Colon (tissue), 2 donors: ENCODE data around the gene ARF3.

Source experiments
- FAIRE-seq: peaks from 2 replicates; lab custom pipeline; 2012; peaks lifted over from hg19 to GRCh38; lab: Jason Lieb, UNC
- donor health status: control.
- donor health status: control.

ARF3 gene

GRCh38 chr12:48981757-48982157 lies 24.5 kb upstream of the ARF3 start:
- FAIRE-seq, result no peak

- no peak for FAIRE-seq
These were observed 23.9 kb upstream of the ARF3 start for GRCh38 chr12:48980953-48981756.

- no peak for FAIRE-seq
These were observed 23.2 kb upstream of the ARF3 start for GRCh38 chr12:48980389-48980952.

GRCh38 chr12:48979602-48980388 lies 22.5 kb upstream of the ARF3 start:
- no peak for FAIRE-seq

- FAIRE-seq, result no peak
These were observed 21.7 kb upstream of the ARF3 start for GRCh38 chr12:48978741-48979601.

- FAIRE-seq, result no peak
These were observed 21.0 kb upstream of the ARF3 start, which contains the start of gene WNT1 for GRCh38 chr12:48978291-48978740. Gene WNT1, plus strand, starts transcription at chr12:48978322. Its CDS starts 329 bp downstream, at chr12:48978651.

- no peak for FAIRE-seq
These were observed 20.3 kb upstream of the ARF3 start for GRCh38 chr12:48977290-48978281.

GRCh38 chr12:48973941-48974673 lies 16.8 kb upstream of the ARF3 start:
- FAIRE-seq, result no peak

- FAIRE-seq, result no peak
These were observed 16.2 kb upstream of the ARF3 start for GRCh38 chr12:48973531-48973930.

GRCh38 chr12:48972952-48973483 lies 15.7 kb upstream of the ARF3 start:
- FAIRE-seq, result no peak

GRCh38 chr12:48972213-48972951 lies 15.1 kb upstream of the ARF3 start:
- FAIRE-seq, result no peak

- no peak for FAIRE-seq
These were observed 13.5 kb upstream of the ARF3 start for GRCh38 chr12:48970702-48971334.

- no peak for FAIRE-seq
These were observed 12.8 kb upstream of the ARF3 start for GRCh38 chr12:48969833-48970701.

GRCh38 chr12:48969160-48969771 lies 12.0 kb upstream of the ARF3 start:
- FAIRE-seq, result no peak

GRCh38 chr12:48968467-48968866 lies 11.2 kb upstream of the ARF3 start:
- FAIRE-seq, result no peak

- no peak for FAIRE-seq
These were observed 10.7 kb upstream of the ARF3 start for GRCh38 chr12:48967991-48968390.
